Endothelial cell of umbilical vein (primary cell): ENCODE data around the gene ITPR2. TPM values are rescaled to one million over a fixed set of nuclear protein-coding genes. Genes with fewer than 3 reads are reported as not detected.

Source experiments
- BruUV-seq: library from RNA; stranded (reverse); fragments of 400-500 nt; replicated peaks from 2 replicates; lab custom pipeline; 2021; lab: Mats Ljungman, UMichigan
- CTCF ChIA-PET: fragments of 300-600, 350-600 bp; sonication (Branson Sonifier 250); formaldehyde crosslinking; loops from one replicate; lab custom pipeline; 2021; ENCODE audit warnings: antibody characterized with exemption, inconsistent platforms; lab: Charles Lee
- POLR2A ChIA-PET: fragments of 300-600, 350-600 bp; sonication (Branson Sonifier 250); formaldehyde crosslinking; loops from one replicate; lab custom pipeline; 2021; ENCODE audit warnings: antibody characterized with exemption, inconsistent platforms; lab: Charles Lee
- DNase-seq: peaks from one replicate; pipeline ENCODE4 v3.0.0-alpha.2; 2011; ENCODE audit warnings: low read depth, low spot score
- FAIRE-seq: peaks from 2 replicates; lab custom pipeline; 2011; peaks lifted over from hg19 to GRCh38; lab: Jason Lieb, UNC
- H2AFZ ChIP-seq: 2 replicates; pipeline ENCODE4 v1.6.0; 2012; ENCODE audit warnings: low read depth, low read length, control low read depth, inconsistent platforms
- H3K27ac ChIP-seq: 2 replicates; pipeline ENCODE4 v1.5.1; 2011; ENCODE audit warnings: low read depth, mild to moderate bottlenecking, control low read depth, low read length, moderate library complexity; ENCODE audit not compliant: insufficient read depth
- H3K27me3 ChIP-seq, 2 experiments: 2 replicates each; pipeline versions ENCODE4 v1.6.0 to v1.6.1; 2011; ENCODE audit warnings: low read length in 2 of 2, mixed read lengths in 1 of 2; ENCODE audit not compliant: control insufficient read depth in 2 of 2, insufficient read depth in 2 of 2
- H3K36me3 ChIP-seq, 2 experiments: 2 replicates in 1 of 2; 3 replicates in 1 of 2; pipeline ENCODE4 v1.5.1; 2011; ENCODE audit warnings: low read length in 2 of 2, mild to moderate bottlenecking in 1 of 2, moderate library complexity in 1 of 2; ENCODE audit not compliant: control insufficient read depth in 2 of 2, insufficient read depth in 2 of 2; ENCODE audit errors: extremely low read depth in 1 of 2
- H3K4me1 ChIP-seq: 3 replicates; pipeline ENCODE4 v1.5.1; 2011; ENCODE audit warnings: mild to moderate bottlenecking, low read length; ENCODE audit not compliant: control insufficient read depth, insufficient read depth; ENCODE audit errors: extremely low read depth
- H3K4me2 ChIP-seq: 2 replicates; pipeline ENCODE4 v1.6.1; 2011; ENCODE audit warnings: low read length, control low read depth, mixed read lengths; ENCODE audit not compliant: insufficient read depth
- H3K4me3 ChIP-seq, 3 experiments: fragments of 200-600 bp in 1 of 3; sonication (generic), shearing (Covaris generic) in 1 of 3; replicated peaks in 1 of 3; 2 replicates each; pipeline ENCODE4 v1.5.1; 2011 to 2016; ENCODE audit warnings: control low read depth in 3 of 3, low read length in 3 of 3, mild to moderate bottlenecking in 2 of 3, inconsistent platforms in 1 of 3, low read depth in 1 of 3, moderate library complexity in 1 of 3; ENCODE audit not compliant: insufficient read depth in 1 of 3
- H3K79me2 ChIP-seq: 2 replicates; pipeline ENCODE4 v1.6.0; 2012; ENCODE audit warnings: low read length, inconsistent platforms; ENCODE audit not compliant: control insufficient read depth, insufficient read depth
- H3K9ac ChIP-seq: replicated peaks from 2 replicates; pipeline ENCODE3; 2011; ENCODE audit warnings: low read length, control low read depth; ENCODE audit not compliant: insufficient read depth; ENCODE audit errors: extremely low read depth
- H3K9me1 ChIP-seq: replicated peaks from 3 replicates; pipeline ENCODE4 v1.6.0; 2011; ENCODE audit warnings: mild to moderate bottlenecking, low read length; ENCODE audit not compliant: control insufficient read depth, insufficient read depth; ENCODE audit errors: extremely low read depth
- H3K9me3 ChIP-seq: replicated peaks from 2 replicates; pipeline ENCODE4 v1.5.1; 2012; ENCODE audit warnings: low read length, inconsistent platforms; ENCODE audit not compliant: control insufficient read depth, insufficient read depth
- H4K20me1 ChIP-seq: replicated peaks from 2 replicates; pipeline ENCODE3; 2011; ENCODE audit warnings: mild to moderate bottlenecking, low read length; ENCODE audit not compliant: control insufficient read depth, insufficient read depth; ENCODE audit errors: extremely low read depth
- EZH2 ChIP-seq: IDR thresholded peaks from 2 replicates; pipeline ENCODE4 v1.6.1; 2012; ENCODE audit warnings: borderline replicate concordance, low read depth, mild to moderate bottlenecking, moderate library complexity, low read length, inconsistent platforms; ENCODE audit not compliant: severe bottlenecking
- FOS ChIP-seq: IDR thresholded peaks from 2 replicates; pipeline ENCODE4 v1.6.1; 2011; ENCODE audit warnings: mild to moderate bottlenecking, low read length, moderate library complexity, borderline replicate concordance; ENCODE audit not compliant: insufficient read depth
- JUN ChIP-seq: IDR thresholded peaks from 2 replicates; pipeline ENCODE4 v1.6.1; 2011; ENCODE audit warnings: borderline replicate concordance, low read depth; ENCODE audit not compliant: insufficient read length, insufficient read depth
- MYC ChIP-seq: IDR thresholded peaks from one replicate; pipeline ENCODE4 v1.6.1; 2011; ENCODE audit warnings: mild to moderate bottlenecking, low read depth, low read length
- POLR2A ChIP-seq: IDR thresholded peaks from 2 replicates; pipeline ENCODE4 v1.6.1; 2012; ENCODE audit warnings: low read depth, mild to moderate bottlenecking, control low read depth, low read length
- POLR2AphosphoS5 ChIP-seq: IDR thresholded peaks from 2 replicates; pipeline ENCODE4 v1.6.1; 2012; ENCODE audit warnings: low read depth, mild to moderate bottlenecking, control low read depth, low read length, moderate library complexity; ENCODE audit not compliant: insufficient read depth
- dilution Hi-C: fragments of 300-500 bp; cut with MboI; formaldehyde crosslinking; loops from one replicate; pipeline ENCODE4 v1.15.0; 2019; ENCODE audit warnings: low sequenced_read_pairs; ENCODE audit not compliant: extremely low pct_ligation_motif_present
- intact Hi-C: fragments of 100-400 bp; cut with micrococcal nuclease; formaldehyde crosslinking; loops from one replicate; pipeline ENCODE4 v1.10.0; 2022
- polyA plus RNA-seq, 4 experiments: library from polyadenylated mRNA; depleted of rRNA in 3 of 4; stranded (reverse) in 3 of 4; unstranded in 1 of 4; fragments of >200 nt; gene quantifications; 2 replicates each; pipeline versions ENCODE4 v1.2.1 to v1.2.3, GENCODE V29; 2011 to 2012; ENCODE audit warnings: missing spikeins in 1 of 4
- total RNA-seq: library from RNA; stranded (reverse); gene quantifications from 2 replicates; pipeline ENCODE4 v1.2.3, GENCODE V29; 2021
- TF ChIP-seq, protein P1 (sequence below): IDR thresholded peaks from 2 replicates; pipeline ENCODE4 v1.6.1; 2011; ENCODE audit not compliant: insufficient read depth, insufficient read length
- TF ChIP-seq, protein P2 (sequence below), 2 donors: IDR thresholded peaks; 1 replicate in 1 of 2; 2 replicates in 1 of 2; pipeline ENCODE4 v1.5.1; 2011; ENCODE audit warnings: low read length in 2 of 2, mild to moderate bottlenecking in 2 of 2, moderate library complexity in 2 of 2, control low read depth in 1 of 2, inconsistent platforms in 1 of 2, low read depth in 1 of 2; ENCODE audit not compliant: insufficient read depth in 1 of 2; ENCODE audit errors: extremely low read depth in 1 of 2

Gene ITPR2
- total and polyA plus RNA-seq, 2 donors (not counting 3 experiments of a cell fraction or from before 2014, with no cell fraction given), result 16.2 to 86.8 TPM

DNA sequence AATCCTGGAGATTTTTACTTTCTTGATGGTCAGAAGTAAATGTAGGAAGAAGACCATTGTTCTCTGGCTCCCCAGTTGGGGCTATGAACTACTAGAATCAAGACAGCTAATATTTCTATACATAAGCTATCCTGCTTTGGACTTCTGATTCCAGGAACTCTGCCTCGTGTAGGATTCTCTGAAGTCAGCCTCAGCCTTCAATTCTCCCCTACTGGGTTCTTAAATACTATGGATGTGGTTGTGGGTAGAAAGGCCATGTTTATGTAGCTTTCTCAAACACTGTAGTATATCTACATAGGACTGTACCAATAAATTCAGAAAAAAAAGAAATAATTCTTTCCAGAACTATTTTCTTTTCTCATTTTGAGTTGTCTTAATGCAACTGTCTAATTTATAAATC is 302.5 kb downstream of the ITPR2 start:
- H3K9me1 ChIP-seq, result no peaks in the 10 kb centered on the region
- no peaks in the 10 kb centered on the region for H3K36me3 ChIP-seq
- DNase-seq (no peak), FAIRE-seq (no peak)
- dilution Hi-C loops (no loop called here), intact Hi-C loops (no loop called here)
- H3K4me1 ChIP-seq, result no peaks in the 10 kb centered on the region
- TF ChIP-seq MYC (no peak), JUN (no peak), POLR2AphosphoS5 (no peak), EZH2 (no peak), POLR2A (no peak), FOS (no peak)
- TF ChIP-seq, protein P1, sequence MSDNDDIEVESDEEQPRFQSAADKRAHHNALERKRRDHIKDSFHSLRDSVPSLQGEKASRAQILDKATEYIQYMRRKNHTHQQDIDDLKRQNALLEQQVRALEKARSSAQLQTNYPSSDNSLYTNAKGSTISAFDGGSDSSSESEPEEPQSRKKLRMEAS, result no peak
- TF ChIP-seq, protein P2, sequence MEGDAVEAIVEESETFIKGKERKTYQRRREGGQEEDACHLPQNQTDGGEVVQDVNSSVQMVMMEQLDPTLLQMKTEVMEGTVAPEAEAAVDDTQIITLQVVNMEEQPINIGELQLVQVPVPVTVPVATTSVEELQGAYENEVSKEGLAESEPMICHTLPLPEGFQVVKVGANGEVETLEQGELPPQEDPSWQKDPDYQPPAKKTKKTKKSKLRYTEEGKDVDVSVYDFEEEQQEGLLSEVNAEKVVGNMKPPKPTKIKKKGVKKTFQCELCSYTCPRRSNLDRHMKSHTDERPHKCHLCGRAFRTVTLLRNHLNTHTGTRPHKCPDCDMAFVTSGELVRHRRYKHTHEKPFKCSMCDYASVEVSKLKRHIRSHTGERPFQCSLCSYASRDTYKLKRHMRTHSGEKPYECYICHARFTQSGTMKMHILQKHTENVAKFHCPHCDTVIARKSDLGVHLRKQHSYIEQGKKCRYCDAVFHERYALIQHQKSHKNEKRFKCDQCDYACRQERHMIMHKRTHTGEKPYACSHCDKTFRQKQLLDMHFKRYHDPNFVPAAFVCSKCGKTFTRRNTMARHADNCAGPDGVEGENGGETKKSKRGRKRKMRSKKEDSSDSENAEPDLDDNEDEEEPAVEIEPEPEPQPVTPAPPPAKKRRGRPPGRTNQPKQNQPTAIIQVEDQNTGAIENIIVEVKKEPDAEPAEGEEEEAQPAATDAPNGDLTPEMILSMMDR (IDR thresholded peaks at IDR 0.05; ENCODE audit: extremely low read depth in 1 of 2, insufficient read depth in 1 of 2, low read depth in 1 of 2, low read length in 2 of 2), result no peak
- no peaks in the 10 kb centered on the region for H3K79me2 ChIP-seq
- H3K4me2 ChIP-seq, result no peak overlapping the region
- H4K20me1 ChIP-seq, result no peaks in the 10 kb centered on the region
- H3K9ac ChIP-seq, result no peak overlapping the region
- CTCF ChIA-PET, result interaction anchor here (1.0 kb wide), 1 partner anchor 12 kb away, joined by 3 read pairs; no protein-coding TSS in a partner anchor
- H3K9me3 ChIP-seq, result no peaks in the 10 kb centered on the region
- H3K27me3 ChIP-seq, result no peaks in the 10 kb centered on the region
- no peak overlapping the region for H3K4me3 ChIP-seq
- no peak overlapping the region for H3K27ac ChIP-seq
- H2AFZ ChIP-seq, result no peak overlapping the region
- BruUV-seq, result no TSS peak
- POLR2A ChIA-PET, result no interaction called here
